ENCODE data around the gene SCGB1A1. TPM values are rescaled to one million over a fixed set of nuclear protein-coding genes. Genes with fewer than 3 reads are reported as not detected.

The SCGB1A1 gene
- total RNA-seq, 1 donor from 2014 or later: not detected

DNA sequence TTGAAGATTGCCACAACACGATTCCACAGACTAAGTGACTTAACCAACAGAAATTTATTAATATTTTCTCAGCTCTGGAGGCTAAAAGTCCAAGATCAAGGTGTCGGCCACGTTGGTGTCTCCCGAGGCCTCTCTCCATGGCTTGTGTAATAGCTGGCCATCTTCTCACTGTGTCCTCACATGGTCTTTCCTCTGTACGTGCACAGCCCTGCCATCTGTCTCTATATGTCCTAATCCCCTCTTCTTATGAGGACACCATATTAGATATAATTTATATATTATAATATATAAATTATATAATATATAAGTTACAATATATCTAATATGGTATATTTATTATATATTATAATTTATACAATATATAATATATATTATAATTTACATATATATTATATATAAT is 25.1 kb upstream of the SCGB1A1 start:
- no peak for TF ChIP-seq EZH2phosphoT487 (IDR thresholded peaks at IDR 0.05)
- no peak for TF ChIP-seq EZH2 (IDR thresholded peaks at IDR 0.05)
- TF ChIP-seq, protein P1, sequence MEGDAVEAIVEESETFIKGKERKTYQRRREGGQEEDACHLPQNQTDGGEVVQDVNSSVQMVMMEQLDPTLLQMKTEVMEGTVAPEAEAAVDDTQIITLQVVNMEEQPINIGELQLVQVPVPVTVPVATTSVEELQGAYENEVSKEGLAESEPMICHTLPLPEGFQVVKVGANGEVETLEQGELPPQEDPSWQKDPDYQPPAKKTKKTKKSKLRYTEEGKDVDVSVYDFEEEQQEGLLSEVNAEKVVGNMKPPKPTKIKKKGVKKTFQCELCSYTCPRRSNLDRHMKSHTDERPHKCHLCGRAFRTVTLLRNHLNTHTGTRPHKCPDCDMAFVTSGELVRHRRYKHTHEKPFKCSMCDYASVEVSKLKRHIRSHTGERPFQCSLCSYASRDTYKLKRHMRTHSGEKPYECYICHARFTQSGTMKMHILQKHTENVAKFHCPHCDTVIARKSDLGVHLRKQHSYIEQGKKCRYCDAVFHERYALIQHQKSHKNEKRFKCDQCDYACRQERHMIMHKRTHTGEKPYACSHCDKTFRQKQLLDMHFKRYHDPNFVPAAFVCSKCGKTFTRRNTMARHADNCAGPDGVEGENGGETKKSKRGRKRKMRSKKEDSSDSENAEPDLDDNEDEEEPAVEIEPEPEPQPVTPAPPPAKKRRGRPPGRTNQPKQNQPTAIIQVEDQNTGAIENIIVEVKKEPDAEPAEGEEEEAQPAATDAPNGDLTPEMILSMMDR (IDR thresholded peaks at IDR 0.05): no peak
- Histone ChIP-seq H3K27ac (no peak overlapping the region), H3F3A (ENCODE audit: low read depth) (peaks cover 10% of the 10 kb centered on the region), H3K4me3 (no peak overlapping the region), H3K9me3 (ENCODE audit: low read depth) (no peaks in the 10 kb centered on the region), H3K4me1 (peaks cover 5% of the 10 kb centered on the region), H3K27me3 (no peaks in the 10 kb centered on the region), H3K36me3 (no peaks in the 10 kb centered on the region), H4K20me1 (ENCODE audit: low read depth) (peaks cover 4% of the 10 kb centered on the region), H3K79me2 (ENCODE audit: low read depth) (no peaks in the 10 kb centered on the region), H3K4me2 (no peak overlapping the region), H3K9ac (no peak overlapping the region), H2AFZ (replicated peaks) (no peak overlapping the region)
- Mint-ChIP-seq H3K36me3 (no peaks in the 10 kb centered on the region), H3K27me3 (ENCODE audit: insufficient read depth, low read depth) (peaks cover 11% of the 10 kb centered on the region), H3K4me1 (peaks cover 19% of the 10 kb centered on the region), H3K9me3 (no peaks in the 10 kb centered on the region), H3K27ac (no peak overlapping the region), H3K4me3 (no peak overlapping the region)
- DNase-seq (ENCODE audit: low spot score): no peak

DNA sequence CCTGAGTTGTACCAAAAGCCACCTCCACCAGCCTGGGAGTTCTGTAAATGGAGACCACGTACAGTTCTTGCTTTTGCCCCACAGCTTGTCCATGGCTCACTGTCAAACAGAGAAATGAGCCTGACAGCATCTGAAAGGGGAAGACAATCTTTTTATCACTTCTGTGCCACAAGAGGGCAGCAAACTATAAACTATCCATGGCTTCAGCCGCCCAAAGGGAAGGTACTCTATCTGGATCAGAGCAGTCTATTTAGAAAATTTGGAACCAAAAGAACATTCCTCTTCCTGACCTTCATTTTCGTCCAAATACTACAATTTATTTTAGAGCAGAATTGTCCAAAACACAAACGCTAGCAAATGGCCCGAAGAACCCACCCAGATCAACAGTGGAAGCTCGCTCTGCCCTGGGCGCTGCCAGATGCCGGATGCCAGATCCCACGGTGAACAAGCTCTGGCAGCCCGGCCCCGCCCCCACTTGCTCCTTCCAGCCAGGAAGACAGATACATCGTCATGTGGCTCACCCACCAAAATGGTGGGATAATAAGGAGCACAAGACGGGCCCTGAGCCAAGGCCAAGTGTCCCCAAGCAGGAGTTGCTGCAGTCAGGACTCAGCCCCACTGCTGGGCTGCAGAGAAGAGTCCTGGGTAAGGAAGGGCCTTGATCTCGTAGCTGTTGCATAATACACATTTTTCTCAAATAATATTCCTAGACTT is 23.9 kb upstream of the SCGB1A1 start:
- Mint-ChIP-seq H3K27ac (no peak overlapping the region), H3K36me3 (no peaks in the 10 kb centered on the region), H3K4me3 (peak overlapping the region; percentile 69), H3K27me3 (ENCODE audit: insufficient read depth, low read depth) (peaks cover 14% of the 10 kb centered on the region), H3K9me3 (no peaks in the 10 kb centered on the region), H3K4me1 (peaks cover 25% of the 10 kb centered on the region)
- Histone ChIP-seq H3K27ac (no peak overlapping the region), H2AFZ (replicated peaks) (peak overlapping the region; percentile 92), H3K27me3 (no peaks in the 10 kb centered on the region), H3K79me2 (ENCODE audit: low read depth) (no peaks in the 10 kb centered on the region), H3K9me3 (ENCODE audit: low read depth) (no peaks in the 10 kb centered on the region), H3K36me3 (no peaks in the 10 kb centered on the region), H3F3A (ENCODE audit: low read depth) (peaks cover 10% of the 10 kb centered on the region), H3K4me2 (peak overlapping the region; percentile 82), H3K4me1 (peaks cover 5% of the 10 kb centered on the region), H3K4me3 (peak overlapping the region; percentile 46), H4K20me1 (ENCODE audit: low read depth) (peaks cover 4% of the 10 kb centered on the region), H3K9ac (no peak overlapping the region)
- TF ChIP-seq, protein P1 (IDR thresholded peaks at IDR 0.05): peak; percentile 85
- TF ChIP-seq EZH2 (IDR thresholded peaks at IDR 0.05): no peak
- DNase-seq (ENCODE audit: low spot score): peak; percentile 87

DNA sequence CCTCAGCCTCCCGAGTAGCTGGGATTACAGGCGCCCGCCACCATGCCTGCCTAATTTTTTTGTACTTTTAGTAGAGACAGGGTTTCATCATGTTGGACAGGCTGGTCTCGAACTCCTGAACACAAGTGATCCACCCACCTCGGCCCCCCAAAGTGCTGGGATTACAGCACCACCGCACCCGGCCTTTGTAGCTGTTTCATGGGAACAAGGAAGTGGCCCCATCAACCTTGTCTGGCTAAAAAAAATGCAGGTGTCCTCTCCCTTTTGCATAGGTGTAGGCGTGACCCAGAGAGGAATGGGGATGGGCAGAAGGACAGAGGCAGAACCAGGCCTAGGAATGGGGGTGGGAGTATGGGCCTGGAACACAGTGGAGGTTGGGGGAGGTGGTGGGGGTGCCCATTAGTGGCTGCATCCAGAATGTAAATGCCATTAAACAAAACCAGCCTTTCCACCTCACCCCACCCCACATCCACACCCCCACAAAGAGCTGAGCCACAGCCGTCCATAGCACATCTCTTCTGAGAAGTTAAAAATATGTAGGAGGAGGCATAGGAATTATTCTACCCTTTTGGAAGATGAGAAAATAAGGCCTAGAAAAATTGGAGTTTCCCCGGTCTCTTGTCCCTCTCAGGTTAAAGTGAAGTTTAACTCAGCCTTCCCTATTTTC is 22.8 kb upstream of the SCGB1A1 start:
- no peak for DNase-seq (ENCODE audit: low spot score)
- Histone ChIP-seq H3K4me2 (no peak overlapping the region), H3K36me3 (no peaks in the 10 kb centered on the region), H3K4me3 (no peak overlapping the region), H3K27me3 (no peaks in the 10 kb centered on the region), H3K79me2 (ENCODE audit: low read depth) (no peaks in the 10 kb centered on the region), H3K27ac (no peak overlapping the region), H3K9me3 (ENCODE audit: low read depth) (no peaks in the 10 kb centered on the region), H2AFZ (replicated peaks) (no peak overlapping the region), H3F3A (ENCODE audit: low read depth) (peaks cover 10% of the 10 kb centered on the region), H4K20me1 (ENCODE audit: low read depth) (peaks cover 4% of the 10 kb centered on the region), H3K9ac (no peak overlapping the region), H3K4me1 (peaks cover 5% of the 10 kb centered on the region)
- Mint-ChIP-seq H3K4me3 (no peak overlapping the region), H3K9me3 (no peaks in the 10 kb centered on the region), H3K27ac (no peak overlapping the region), H3K4me1 (peaks cover 25% of the 10 kb centered on the region), H3K36me3 (no peaks in the 10 kb centered on the region), H3K27me3 (ENCODE audit: insufficient read depth, low read depth) (peaks cover 12% of the 10 kb centered on the region)
- TF ChIP-seq EZH2 (IDR thresholded peaks at IDR 0.05): no peak
- TF ChIP-seq, protein P1 (IDR thresholded peaks at IDR 0.05): no peak
- TF ChIP-seq EZH2phosphoT487 (IDR thresholded peaks at IDR 0.05): no peak
